ENCODE data around the gene SLC19A1.

The SLC19A1 gene

DNA sequence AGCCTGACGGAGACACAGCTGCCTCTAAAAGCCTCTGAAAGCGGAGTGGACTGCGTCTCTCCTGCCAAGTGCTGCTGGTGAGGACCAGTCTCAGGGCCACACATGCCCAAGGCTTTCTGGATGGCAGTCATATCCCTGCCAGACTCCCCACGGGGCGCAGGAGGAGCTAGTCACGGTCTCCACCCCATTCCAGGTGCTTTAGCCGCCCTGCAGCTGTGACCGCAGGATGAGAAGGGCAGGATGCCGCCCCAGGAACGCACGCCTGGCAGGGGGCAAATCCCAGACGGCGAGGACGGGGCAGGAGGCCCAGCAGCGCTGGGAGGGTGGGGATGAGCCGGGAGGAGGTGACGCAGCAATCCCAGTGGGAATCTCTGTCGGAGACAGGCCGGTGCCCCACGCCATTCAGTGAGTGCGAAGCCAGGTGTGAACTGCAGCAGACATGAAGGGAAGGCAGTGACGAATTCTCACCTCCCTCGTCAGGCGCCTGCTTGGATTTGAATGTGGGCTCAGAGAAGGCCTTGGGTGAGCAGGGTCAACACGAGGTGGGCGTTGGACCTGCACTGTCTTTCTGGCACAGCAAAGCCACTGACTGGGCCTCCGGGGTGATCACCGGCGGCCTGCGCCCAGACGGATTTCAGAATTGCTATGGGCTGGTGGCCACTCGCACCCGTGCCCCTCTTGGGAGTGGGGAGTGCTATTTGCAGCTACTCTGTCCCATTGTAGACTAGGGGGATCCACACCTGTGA lies 38.5 kb upstream of the SLC19A1 start:
- H3K4me3 ChIP-seq (ENCODE audit: low read length) = no peak overlapping the region
- no peak for TF ChIP-seq ZNF274 (IDR thresholded peaks at IDR 0.05; ENCODE audit: low read depth, low read length)

GRCh38 chr21:45580181-45580575 lies 37.9 kb upstream of the SLC19A1 start:
- no peak overlapping the region for H3K4me3 ChIP-seq (ENCODE audit: low read length)
- no peak for TF ChIP-seq ZNF274 (IDR thresholded peaks at IDR 0.05; ENCODE audit: low read depth, low read length)

DNA sequence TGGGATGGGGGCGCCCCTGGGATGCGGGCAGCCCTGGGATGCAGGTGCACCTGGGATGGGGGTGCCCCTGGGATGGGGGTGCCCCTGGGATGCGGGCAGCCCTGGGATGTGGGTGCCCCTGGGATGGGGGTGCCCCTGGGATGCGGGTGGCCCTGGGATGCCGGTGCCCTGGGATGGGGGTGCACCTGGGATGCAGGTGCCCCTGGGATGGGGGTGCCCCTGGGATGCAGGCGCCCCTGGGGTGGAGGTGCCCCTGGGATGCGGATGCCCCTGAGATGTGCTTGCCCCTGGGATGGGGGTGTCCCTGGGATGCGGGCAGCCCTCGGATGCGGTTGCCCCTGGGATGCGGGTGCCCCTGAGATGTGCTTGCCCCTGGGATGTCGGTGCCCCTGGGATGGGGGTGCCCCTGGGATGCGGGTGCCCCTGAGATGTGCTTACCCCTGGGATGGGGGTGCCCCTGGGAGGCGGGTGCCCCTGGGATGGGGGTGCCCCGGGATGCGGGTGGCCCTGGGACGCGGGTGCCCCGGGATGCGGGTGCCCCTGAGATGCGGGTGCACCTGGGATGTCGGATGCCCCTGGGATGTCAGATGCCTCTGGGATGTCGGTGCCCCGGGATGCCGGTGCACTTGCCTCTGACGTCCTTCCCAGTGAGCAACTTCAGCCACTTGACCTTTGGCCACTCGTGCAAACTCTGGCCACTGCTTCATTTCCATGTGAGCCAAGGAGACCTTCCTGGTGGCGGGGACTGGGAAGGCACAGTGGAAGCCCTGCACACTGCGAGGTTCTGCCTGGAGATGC lies 37.3 kb upstream of the SLC19A1 start:
- TF ChIP-seq ZNF274 (IDR thresholded peaks at IDR 0.05; ENCODE audit: low read depth, low read length) = no peak
- H3K4me3 ChIP-seq (ENCODE audit: low read length) = no peak overlapping the region

- no peak overlapping the region for H3K4me3 ChIP-seq (ENCODE audit: low read length)
- TF ChIP-seq ZNF274 (IDR thresholded peaks at IDR 0.05; ENCODE audit: low read depth, low read length) = no peak
Observed at GRCh38 chr21:45578811-45579381, 36.7 kb upstream of the SLC19A1 start.

DNA sequence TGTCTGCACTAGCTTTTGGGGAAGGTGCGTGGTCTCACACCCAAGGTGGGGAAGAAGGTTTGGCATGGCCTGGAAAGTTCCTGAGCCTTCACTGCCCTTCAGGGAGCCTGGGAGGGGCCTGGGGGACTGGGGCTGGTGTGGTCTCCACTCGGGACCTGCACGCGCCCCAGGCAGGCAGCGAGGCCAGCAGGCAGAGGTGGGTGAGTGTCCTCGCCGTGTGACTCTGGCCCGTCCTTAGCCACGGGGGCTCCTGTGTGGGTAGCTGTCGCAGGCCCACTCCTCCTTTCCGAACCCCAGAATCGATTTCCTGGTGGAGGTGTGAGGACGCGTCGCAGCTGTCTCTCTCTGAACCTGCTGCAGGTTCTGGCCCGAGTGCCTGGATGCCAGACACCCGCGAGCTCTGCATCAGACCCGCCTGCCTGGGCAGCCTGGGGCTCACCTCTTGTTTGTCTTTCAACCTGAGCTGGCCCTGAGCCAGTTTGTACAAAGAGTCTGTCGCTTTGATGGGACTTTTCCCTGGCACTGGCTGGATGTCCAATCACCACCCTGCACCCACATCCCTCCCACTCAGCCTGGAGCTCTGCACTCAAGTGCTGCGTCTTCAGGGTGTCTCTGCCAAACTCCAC lies 36.0 kb upstream of the SLC19A1 start:
- no peak for TF ChIP-seq ZNF274 (IDR thresholded peaks at IDR 0.05; ENCODE audit: low read depth, low read length)
- no peak overlapping the region for H3K4me3 ChIP-seq (ENCODE audit: low read length)

- no peak for TF ChIP-seq ZNF274 (IDR thresholded peaks at IDR 0.05; ENCODE audit: low read depth, low read length)
- H3K4me3 ChIP-seq (ENCODE audit: low read length) = no peak overlapping the region
Observed at GRCh38 chr21:45577801-45578175, 35.5 kb upstream of the SLC19A1 start.

- TF ChIP-seq ZNF274 (IDR thresholded peaks at IDR 0.05; ENCODE audit: low read depth, low read length) = no peak
- no peak overlapping the region for H3K4me3 ChIP-seq (ENCODE audit: low read length)
Observed at GRCh38 chr21:45576838-45577737, 34.8 kb upstream of the SLC19A1 start.

DNA sequence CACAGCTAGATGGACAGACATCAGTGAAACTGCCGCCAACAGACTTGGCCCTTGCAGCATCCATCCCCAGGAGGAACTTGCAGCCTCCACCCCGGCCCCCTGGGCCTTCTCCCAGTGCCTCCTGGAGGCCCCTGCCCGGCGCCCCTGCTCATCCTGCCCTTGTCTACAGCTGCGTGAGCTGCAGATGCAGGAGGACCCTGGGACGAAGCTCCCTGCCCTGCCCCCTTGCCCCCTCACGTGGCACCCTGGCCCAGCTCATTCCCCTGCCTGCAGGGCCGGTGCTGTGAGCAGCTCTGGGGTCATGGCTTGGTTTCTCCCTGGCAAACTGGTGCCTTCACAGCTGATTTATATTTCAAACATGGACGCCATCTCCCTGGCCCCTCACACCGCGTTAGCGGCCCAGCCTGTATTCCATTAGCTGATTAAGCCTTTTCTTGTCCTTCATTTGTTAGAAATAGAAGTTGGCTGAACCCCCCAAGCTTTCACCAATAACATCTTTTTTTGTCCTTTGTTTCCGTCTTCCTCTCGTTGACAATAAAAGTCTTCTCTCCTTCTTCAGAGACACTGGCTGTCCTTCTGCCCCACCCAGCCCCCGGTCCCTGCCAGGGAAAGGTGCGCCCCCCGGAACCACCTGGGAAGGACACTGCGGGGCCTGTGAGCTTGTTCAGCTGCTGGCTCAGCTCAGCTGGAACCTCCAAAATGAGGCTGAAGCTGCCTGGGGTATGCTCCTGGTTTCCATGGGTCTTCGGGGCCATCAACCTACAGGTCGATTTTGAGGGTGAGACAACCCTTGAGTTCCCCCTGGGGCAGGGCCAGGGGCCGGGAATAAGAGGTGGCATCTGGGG lies 34.0 kb upstream of the SLC19A1 start:
- H3K4me3 ChIP-seq (ENCODE audit: low read length) = no peak overlapping the region
- TF ChIP-seq ZNF274 (IDR thresholded peaks at IDR 0.05; ENCODE audit: low read depth, low read length) = no peak

DNA sequence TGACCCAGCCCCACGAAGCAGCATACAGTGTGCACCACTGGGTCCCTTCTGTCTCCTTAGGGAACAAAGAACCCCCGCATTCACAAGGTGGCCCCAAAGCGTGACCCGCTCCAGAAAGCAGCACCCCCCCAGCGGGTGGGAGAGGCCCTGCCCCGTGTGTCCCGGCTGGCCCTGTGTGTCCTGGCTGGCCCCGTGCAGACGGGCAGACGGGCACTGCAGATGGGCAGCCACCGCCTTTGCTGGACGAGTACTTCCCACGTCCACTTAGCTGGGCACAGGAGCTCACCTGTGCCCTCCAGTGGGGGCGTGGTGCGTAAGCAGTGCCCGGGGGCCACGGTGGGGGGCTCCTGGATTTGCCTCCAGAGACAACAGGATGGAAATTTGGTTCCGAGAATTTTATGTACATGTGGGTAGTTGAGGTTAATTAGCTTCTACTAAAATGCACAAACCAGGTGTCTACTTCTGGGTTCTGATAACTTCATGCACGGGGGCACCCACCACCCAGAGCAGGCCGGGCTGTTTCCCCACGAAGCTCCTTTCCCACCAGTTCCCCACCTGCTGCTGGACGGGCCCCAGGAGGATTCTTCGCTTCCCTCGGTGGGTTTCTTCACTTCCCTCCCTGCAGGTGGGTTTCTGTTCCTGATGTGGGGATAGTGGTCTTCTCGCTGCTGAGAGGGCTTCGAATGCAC lies 33.2 kb upstream of the SLC19A1 start:
- H3K4me3 ChIP-seq (ENCODE audit: low read length) = no peak overlapping the region
- TF ChIP-seq ZNF274 (IDR thresholded peaks at IDR 0.05; ENCODE audit: low read depth, low read length) = no peak

DNA sequence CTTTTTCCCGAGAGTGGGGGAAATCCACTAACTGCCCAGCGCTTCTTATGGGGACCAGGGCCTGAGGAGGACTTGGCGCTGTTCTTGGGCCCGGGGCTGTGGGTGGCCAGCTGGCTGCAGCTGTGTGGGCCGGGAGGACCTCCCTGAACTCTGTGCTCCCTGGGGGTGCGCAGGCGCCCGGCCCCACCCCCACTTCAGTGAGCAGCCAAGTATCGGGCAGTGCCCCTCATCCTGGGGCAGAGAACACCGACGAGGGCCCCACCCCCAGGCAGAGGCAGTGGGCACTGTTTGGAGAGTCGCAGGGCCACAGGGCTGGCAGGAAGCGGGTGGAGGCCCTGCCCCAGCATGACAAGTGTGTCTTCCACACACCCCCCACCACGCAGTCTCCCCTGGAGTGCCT lies 32.5 kb upstream of the SLC19A1 start:
- no peak overlapping the region for H3K4me3 ChIP-seq (ENCODE audit: low read length)
- TF ChIP-seq ZNF274 (IDR thresholded peaks at IDR 0.05; ENCODE audit: low read depth, low read length) = no peak

GRCh38 chr21:45574081-45574501 lies 31.9 kb upstream of the SLC19A1 start:
- no peak for TF ChIP-seq ZNF274 (IDR thresholded peaks at IDR 0.05; ENCODE audit: low read depth, low read length)
- H3K4me3 ChIP-seq (ENCODE audit: low read length) = no peak overlapping the region

DNA sequence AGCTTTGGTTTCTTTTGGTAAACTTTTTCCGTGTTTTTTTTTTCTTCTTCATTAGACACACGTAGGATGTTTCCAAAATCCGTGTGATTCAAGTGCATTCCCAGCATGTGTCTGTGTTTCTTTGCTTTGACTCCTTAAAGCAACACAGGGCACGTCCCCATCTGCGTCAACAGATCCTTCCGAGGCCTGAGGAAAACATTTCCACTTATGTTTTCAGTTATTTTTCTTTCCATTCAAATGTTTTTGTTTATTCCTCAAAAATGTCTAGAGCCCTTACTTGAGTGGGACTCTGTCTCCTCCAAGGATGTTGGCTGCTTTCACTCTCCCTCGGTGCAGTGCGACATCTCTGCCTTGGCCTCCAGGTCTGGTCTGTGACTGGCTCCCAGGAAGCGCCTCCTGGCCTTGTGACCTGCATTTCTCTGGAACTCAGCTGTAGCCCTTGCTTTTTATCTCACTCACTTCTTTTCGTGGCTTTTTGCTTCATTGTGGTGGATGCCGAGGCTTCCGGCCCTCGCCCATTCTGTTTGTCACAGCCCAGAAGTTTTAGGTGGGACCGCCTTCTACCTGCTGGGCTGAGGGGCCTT lies 31.3 kb upstream of the SLC19A1 start:
- TF ChIP-seq ZNF274 (IDR thresholded peaks at IDR 0.05; ENCODE audit: low read depth, low read length) = no peak
- H3K4me3 ChIP-seq (ENCODE audit: low read length) = no peak overlapping the region

All from GM08714 (cell line).